ENCODE results near the gene ANKAR. TPM values are rescaled to one million over a fixed set of nuclear protein-coding genes. Genes with fewer than 3 reads are reported as not detected.

The ANKAR gene
- total and polyA plus RNA-seq, 9 of the 15 experiments (the other 6 are each of a cell fraction or from before 2014, with no cell fraction given): 0.04 to 0.52 (median 0.39) TPM

DNA sequence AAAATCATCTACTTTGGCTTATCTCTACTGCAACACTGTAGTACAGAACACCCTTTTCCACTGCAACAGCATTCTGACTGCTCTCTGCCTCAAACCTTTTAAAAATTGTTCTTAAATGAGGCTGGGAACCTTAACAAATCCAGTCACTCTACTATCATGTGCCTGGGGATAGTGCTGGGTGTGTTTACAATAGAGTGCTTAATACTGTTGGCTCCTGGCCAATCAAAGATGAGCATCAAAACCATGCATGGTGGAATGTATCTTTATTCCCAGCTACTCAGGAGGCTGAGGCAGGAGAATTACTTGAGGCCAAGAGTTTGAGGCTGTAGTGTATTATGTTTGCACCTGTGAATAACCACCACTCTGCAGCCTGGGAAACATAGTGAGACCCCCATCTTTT, 7.4 kb downstream of the ANKAR start:
- no peak overlapping the region for H3K9ac ChIP-seq (ENCODE audit: insufficient read depth in 1 of 2, low read depth in 2 of 2, low read length in 2 of 2)
- ChIA-PET CTCF (ENCODE audit: low intra/inter-chr PET ratio) (no interaction called here), POLR2A (interaction anchor here (0.6 kb wide), 2 partner anchors 9 to 241 kb away, joined by 3 read pairs; no protein-coding TSS in a partner anchor)
- H3K4me1 ChIP-seq (replicated peaks in 1 of 2; ENCODE audit: control insufficient read depth in 2 of 2, insufficient read depth in 2 of 2, low read length in 2 of 2): peaks cover 4 to 9% of the 10 kb centered on the region in 2 experiments; a peak in 4 of 5 replicates
- DNase-seq (ENCODE audit: extremely low read depth in 1 of 4, low spot score in 3 of 4): no peak
- no peak overlapping the region for H2AFZ ChIP-seq (ENCODE audit: low read depth, low read length)
- no peak for FAIRE-seq
- H3K4me2 ChIP-seq (ENCODE audit: insufficient read depth, low read length): no peak overlapping the region
- peak; percentile 62 for TF ChIP-seq NFIC (IDR thresholded peaks at IDR 0.05)
- TF ChIP-seq NFRKB (IDR thresholded peaks at IDR 0.05; ENCODE audit: low read depth): no peak
- no peaks in the 10 kb centered on the region for H3K79me2 ChIP-seq (ENCODE audit: control insufficient read depth, insufficient read depth, low read length)
- in situ Hi-C loops (cut with MboI) (no loop called here), intact Hi-C loops (cut with micrococcal nuclease) (no loop called here)
- H3K4me3 ChIP-seq: no peak overlapping the region
- no peaks in the 10 kb centered on the region for H4K20me1 ChIP-seq (replicated peaks; ENCODE audit: control insufficient read depth, insufficient read depth, low read length)
- BruUV-seq (replicated peaks): no TSS peak
- H3K27me3 ChIP-seq (ENCODE audit: control insufficient read depth in 2 of 2, insufficient read depth in 2 of 2, low read length in 2 of 2): no peaks in the 10 kb centered on the region
- no peak overlapping the region for H3K27ac ChIP-seq (ENCODE audit: extremely low read depth, low read depth, low read length)
- no peaks in the 10 kb centered on the region for H3K9me3 ChIP-seq (replicated peaks; ENCODE audit: control insufficient read depth, insufficient read depth, low read depth, low read length)
- H3K9me1 ChIP-seq (ENCODE audit: control insufficient read depth, insufficient read depth, low read length): no peaks in the 10 kb centered on the region
- no peak for ATAC-seq
- no peaks in the 10 kb centered on the region for H3K36me3 ChIP-seq (ENCODE audit: control insufficient read depth, insufficient read depth, low read length)

DNA sequence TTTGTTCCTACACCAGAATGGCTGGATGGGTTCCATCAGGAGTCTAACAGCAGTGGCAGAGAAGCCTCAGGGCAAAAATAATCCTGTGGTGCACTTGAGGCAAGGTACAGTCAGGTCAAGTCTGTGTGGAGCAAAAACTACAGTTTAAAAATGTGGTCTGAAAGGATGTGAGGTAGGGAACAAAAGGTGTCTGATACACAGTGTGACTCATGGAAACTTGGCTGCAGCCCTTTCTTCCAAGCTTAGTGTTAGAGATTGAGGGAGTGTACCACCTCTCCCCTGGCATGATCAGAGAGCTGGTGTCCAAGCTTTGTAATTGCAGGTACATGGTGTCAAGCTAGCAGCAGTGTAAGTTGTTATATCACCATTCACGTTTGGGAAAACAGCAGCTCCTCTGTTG, 8.9 kb downstream of the ANKAR start:
- BruUV-seq (replicated peaks): no TSS peak
- POLR2A ChIA-PET: interaction anchor here (1.1 to 1.4 kb wide), 2 partner anchors 10 to 11 kb away, joined by 4 to 5 read pairs; no protein-coding TSS in a partner anchor
- TF ChIP-seq, protein P1, sequence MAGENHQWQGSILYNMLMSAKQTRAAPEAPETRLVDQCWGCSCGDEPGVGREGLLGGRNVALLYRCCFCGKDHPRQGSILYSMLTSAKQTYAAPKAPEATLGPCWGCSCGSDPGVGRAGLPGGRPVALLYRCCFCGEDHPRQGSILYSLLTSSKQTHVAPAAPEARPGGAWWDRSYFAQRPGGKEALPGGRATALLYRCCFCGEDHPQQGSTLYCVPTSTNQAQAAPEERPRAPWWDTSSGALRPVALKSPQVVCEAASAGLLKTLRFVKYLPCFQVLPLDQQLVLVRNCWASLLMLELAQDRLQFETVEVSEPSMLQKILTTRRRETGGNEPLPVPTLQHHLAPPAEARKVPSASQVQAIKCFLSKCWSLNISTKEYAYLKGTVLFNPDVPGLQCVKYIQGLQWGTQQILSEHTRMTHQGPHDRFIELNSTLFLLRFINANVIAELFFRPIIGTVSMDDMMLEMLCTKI (IDR thresholded peaks at IDR 0.05; ENCODE audit: partially characterized antibody): no peak
- TF ChIP-seq ZNF24 (IDR thresholded peaks at IDR 0.05) (no peak), TCFL5 (CRISPR knock-in tag; conservative IDR thresholded peaks at IDR 0.05) (no peak), ZNF551 (CRISPR knock-in tag; IDR thresholded peaks at IDR 0.05) (no peak), SAFB2 (IDR thresholded peaks at IDR 0.05; ENCODE audit: borderline replicate concordance, low read depth, low read length, severe bottlenecking) (no peak), NUFIP1 (IDR thresholded peaks at IDR 0.05; ENCODE audit: partially characterized antibody) (no peak)
- TF ChIP-seq, protein P2, sequence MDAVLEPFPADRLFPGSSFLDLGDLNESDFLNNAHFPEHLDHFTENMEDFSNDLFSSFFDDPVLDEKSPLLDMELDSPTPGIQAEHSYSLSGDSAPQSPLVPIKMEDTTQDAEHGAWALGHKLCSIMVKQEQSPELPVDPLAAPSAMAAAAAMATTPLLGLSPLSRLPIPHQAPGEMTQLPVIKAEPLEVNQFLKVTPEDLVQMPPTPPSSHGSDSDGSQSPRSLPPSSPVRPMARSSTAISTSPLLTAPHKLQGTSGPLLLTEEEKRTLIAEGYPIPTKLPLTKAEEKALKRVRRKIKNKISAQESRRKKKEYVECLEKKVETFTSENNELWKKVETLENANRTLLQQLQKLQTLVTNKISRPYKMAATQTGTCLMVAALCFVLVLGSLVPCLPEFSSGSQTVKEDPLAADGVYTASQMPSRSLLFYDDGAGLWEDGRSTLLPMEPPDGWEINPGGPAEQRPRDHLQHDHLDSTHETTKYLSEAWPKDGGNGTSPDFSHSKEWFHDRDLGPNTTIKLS (IDR thresholded peaks at IDR 0.05; ENCODE audit: borderline replicate concordance, low read depth): no peak
- TF ChIP-seq, protein P3, sequence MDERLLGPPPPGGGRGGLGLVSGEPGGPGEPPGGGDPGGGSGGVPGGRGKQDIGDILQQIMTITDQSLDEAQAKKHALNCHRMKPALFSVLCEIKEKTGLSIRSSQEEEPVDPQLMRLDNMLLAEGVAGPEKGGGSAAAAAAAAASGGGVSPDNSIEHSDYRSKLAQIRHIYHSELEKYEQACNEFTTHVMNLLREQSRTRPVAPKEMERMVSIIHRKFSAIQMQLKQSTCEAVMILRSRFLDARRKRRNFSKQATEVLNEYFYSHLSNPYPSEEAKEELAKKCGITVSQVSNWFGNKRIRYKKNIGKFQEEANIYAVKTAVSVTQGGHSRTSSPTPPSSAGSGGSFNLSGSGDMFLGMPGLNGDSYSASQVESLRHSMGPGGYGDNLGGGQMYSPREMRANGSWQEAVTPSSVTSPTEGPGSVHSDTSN (CRISPR knock-in tag; IDR thresholded peaks at IDR 0.05; ENCODE audit: low read depth): no peak
- TF ChIP-seq, protein P3 (tag; conservative IDR thresholded peaks at IDR 0.05; ENCODE audit: low read depth): no peak

More for the DNA sequence above, 8.9 kb downstream of the ANKAR start:
- no peaks in the 10 kb centered on the region for H3K9me3 ChIP-seq (replicated peaks; ENCODE audit: control insufficient read depth, insufficient read depth, low read depth, low read length)
- H3K79me2 ChIP-seq (ENCODE audit: control insufficient read depth, insufficient read depth, low read length): no peaks in the 10 kb centered on the region
- FAIRE-seq: no peak
- no peak overlapping the region for H3K4me2 ChIP-seq (ENCODE audit: insufficient read depth, low read length)
- in situ Hi-C loops (cut with MboI) (no loop called here), intact Hi-C loops (cut with micrococcal nuclease) (no loop called here)
- DNase-seq (ENCODE audit: extremely low read depth in 1 of 4, low spot score in 3 of 4): no peak
- no peak for ATAC-seq
- CTCF ChIA-PET (ENCODE audit: low intra/inter-chr PET ratio): no interaction called here
- no peak overlapping the region for H3K9ac ChIP-seq (ENCODE audit: insufficient read depth in 1 of 2, low read depth in 2 of 2, low read length in 2 of 2)
- H3K36me3 ChIP-seq (ENCODE audit: control insufficient read depth, insufficient read depth, low read length): no peaks in the 10 kb centered on the region
- H3K27ac ChIP-seq (ENCODE audit: extremely low read depth, low read depth, low read length): no peak overlapping the region
- no peaks in the 10 kb centered on the region for H3K27me3 ChIP-seq (ENCODE audit: control insufficient read depth in 2 of 2, insufficient read depth in 2 of 2, low read length in 2 of 2)
- 20% methylated on average over 1 of the region's 1 CpG for WGBS (ENCODE audit: insufficient coverage, low coverage, missing lambda C conversion rate)
- H3K9me1 ChIP-seq (ENCODE audit: control insufficient read depth, insufficient read depth, low read length): no peaks in the 10 kb centered on the region
- H4K20me1 ChIP-seq (replicated peaks; ENCODE audit: control insufficient read depth, insufficient read depth, low read length): no peaks in the 10 kb centered on the region
- no peak overlapping the region for H3K4me3 ChIP-seq
- H2AFZ ChIP-seq (ENCODE audit: low read depth, low read length): no peak overlapping the region
- H3K4me1 ChIP-seq (replicated peaks in 1 of 2; ENCODE audit: control insufficient read depth in 2 of 2, insufficient read depth in 2 of 2, low read length in 2 of 2): peaks cover 4 to 9% of the 10 kb centered on the region in 2 experiments; a peak in 4 of 5 replicates

All from K562 (cell line).